ENCODE results near the gene E2F6. TPM values are rescaled to one million over a fixed set of nuclear protein-coding genes. Genes with fewer than 3 reads are reported as not detected.

E2F6 gene
- total and polyA plus RNA-seq, 2 donors from 2014 or later, result 7.8 to 12.7 TPM

DNA sequence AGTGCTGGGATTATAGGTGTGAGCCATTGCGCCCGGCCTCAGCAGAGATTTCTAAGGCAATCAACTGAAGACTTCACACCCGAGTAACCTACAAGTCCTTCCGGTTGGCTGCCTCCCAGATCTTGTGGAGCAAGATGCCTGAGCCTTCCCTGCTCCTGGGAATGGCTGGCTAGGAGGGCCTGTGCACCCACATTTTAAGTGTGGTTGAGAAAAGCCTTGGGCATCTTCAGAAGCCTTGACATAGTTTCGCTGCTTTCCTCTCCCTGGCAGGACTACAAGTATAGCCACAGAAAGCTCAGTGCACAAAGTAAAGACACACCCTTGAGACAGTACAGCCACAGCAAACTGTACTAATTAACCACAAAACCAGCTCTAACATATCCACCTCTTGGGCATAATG lies 35.2 kb downstream of the E2F6 start:
- H3K36me3 ChIP-seq (ENCODE audit: control insufficient read depth in 2 of 3, insufficient read depth in 3 of 3, low read length in 3 of 3), result no peaks in the 10 kb centered on the region
- FAIRE-seq, result no peak
- intact Hi-C loops (cut with DNase I), result no loop called here
- no peaks in the 10 kb centered on the region for H3K27me3 ChIP-seq (ENCODE audit: control insufficient read depth, insufficient read depth, low read length)
- no peak overlapping the region for H3K4me3 ChIP-seq (ENCODE audit: low read length in 3 of 3)
- no peaks in the 10 kb centered on the region for H3K4me1 ChIP-seq (ENCODE audit: control insufficient read depth in 2 of 3, insufficient read depth in 2 of 3, low read depth in 1 of 3, low read length in 3 of 3)
- no peak overlapping the region for H3K9ac ChIP-seq (ENCODE audit: low read length in 3 of 3)
- no peaks in the 10 kb centered on the region for H3K9me3 ChIP-seq (ENCODE audit: control insufficient read depth in 2 of 3, insufficient read depth in 1 of 3, low read length in 3 of 3)
- DNase-seq, result peak in 1 of 5 donors; percentile 18
- H3K27ac ChIP-seq (ENCODE audit: low read depth in 2 of 2, low read length in 2 of 2), result no peak overlapping the region
- TF ChIP-seq CTCF (IDR thresholded peaks at IDR 0.05; ENCODE audit: borderline replicate concordance, extremely low read depth, insufficient read depth), result no peak

GRCh38 chr2:11427224-11427623 lies 38.7 kb downstream of the E2F6 start:
- no peak for TF ChIP-seq CTCF (IDR thresholded peaks at IDR 0.05; ENCODE audit: borderline replicate concordance, extremely low read depth, insufficient read depth)
- no peak overlapping the region for H3K9ac ChIP-seq (ENCODE audit: low read length in 3 of 3)
- no peaks in the 10 kb centered on the region for H3K27me3 ChIP-seq (ENCODE audit: control insufficient read depth, insufficient read depth, low read length)
- H3K9me3 ChIP-seq (ENCODE audit: control insufficient read depth in 2 of 3, insufficient read depth in 1 of 3, low read length in 3 of 3), result no peaks in the 10 kb centered on the region
- no peak for FAIRE-seq
- no peaks in the 10 kb centered on the region for H3K36me3 ChIP-seq (ENCODE audit: control insufficient read depth in 2 of 3, insufficient read depth in 3 of 3, low read length in 3 of 3)
- no peak overlapping the region for H3K27ac ChIP-seq (ENCODE audit: low read depth in 2 of 2, low read length in 2 of 2)
- no peaks in the 10 kb centered on the region for H3K4me1 ChIP-seq (ENCODE audit: control insufficient read depth in 2 of 3, insufficient read depth in 2 of 3, low read depth in 1 of 3, low read length in 3 of 3)
- no peak overlapping the region for H3K4me3 ChIP-seq (ENCODE audit: low read length in 3 of 3)
- intact Hi-C loops (cut with DNase I), result no loop called here
- no peak for DNase-seq

DNA sequence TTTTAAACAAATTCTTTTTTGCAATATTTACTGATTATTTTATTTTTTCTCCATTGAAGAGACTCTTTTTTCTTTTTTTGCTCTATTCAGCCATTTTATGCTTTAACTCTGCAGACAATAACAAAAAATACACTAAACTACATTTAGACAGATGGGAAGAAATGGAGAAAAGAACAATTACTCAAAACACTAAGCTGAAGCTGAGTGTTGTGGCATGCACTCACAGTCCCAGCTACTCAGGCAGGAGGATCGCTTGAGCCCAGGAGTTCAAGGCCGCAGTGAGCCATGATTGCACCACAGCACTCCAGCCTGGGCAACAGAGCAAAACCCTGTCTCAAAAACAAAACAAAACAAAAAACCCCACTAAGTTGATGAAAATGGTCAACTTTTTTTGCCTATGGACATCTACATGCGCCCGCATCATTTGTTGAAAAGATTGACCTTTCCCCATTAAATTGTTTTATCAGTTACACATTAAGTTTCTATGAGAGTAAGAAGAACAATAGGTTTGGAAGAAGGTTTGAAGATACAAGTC lies 43.0 kb downstream of the E2F6 start:
- no peak for FAIRE-seq
- intact Hi-C loops (cut with DNase I), result no loop called here
- H3K9me3 ChIP-seq (ENCODE audit: control insufficient read depth in 2 of 3, insufficient read depth in 1 of 3, low read length in 3 of 3), result peaks cover 0 to 1% (median 0%) of the 10 kb centered on the region in 3 donors
- no peak for DNase-seq
- H3K4me3 ChIP-seq (ENCODE audit: low read length in 3 of 3), result no peak overlapping the region
- H3K36me3 ChIP-seq (ENCODE audit: control insufficient read depth in 2 of 3, insufficient read depth in 3 of 3, low read length in 3 of 3), result no peaks in the 10 kb centered on the region
- no peak for TF ChIP-seq CTCF (IDR thresholded peaks at IDR 0.05; ENCODE audit: borderline replicate concordance, extremely low read depth, insufficient read depth)
- H3K4me1 ChIP-seq (ENCODE audit: control insufficient read depth in 2 of 3, insufficient read depth in 2 of 3, low read depth in 1 of 3, low read length in 3 of 3), result no peaks in the 10 kb centered on the region
- H3K27ac ChIP-seq (ENCODE audit: low read depth in 2 of 2, low read length in 2 of 2), result no peak overlapping the region
- H3K27me3 ChIP-seq (ENCODE audit: control insufficient read depth, insufficient read depth, low read length), result no peaks in the 10 kb centered on the region
- H3K9ac ChIP-seq (ENCODE audit: low read length in 3 of 3), result no peak overlapping the region

DNA sequence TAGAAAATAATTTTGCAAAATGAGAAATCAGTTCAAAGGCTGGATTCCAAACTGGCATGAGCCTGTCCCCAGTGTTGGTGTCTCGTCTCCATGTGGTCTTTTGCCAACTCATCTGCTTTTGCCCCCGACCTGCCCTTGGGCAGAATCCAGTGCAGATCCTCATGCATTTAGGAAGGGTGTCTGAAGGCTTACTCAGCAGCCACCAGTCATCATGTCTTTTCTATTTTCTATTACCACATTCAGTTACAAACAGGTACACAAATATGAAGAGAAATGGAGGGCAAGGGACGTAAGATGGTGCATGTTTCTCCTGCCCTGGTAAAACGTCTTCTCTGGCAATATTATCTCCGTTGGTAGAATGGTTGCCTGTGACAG lies 43.5 kb downstream of the E2F6 start:
- Histone ChIP-seq H3K27ac (ENCODE audit: low read depth in 2 of 2, low read length in 2 of 2) (no peak overlapping the region), H3K27me3 (ENCODE audit: control insufficient read depth, insufficient read depth, low read length) (no peaks in the 10 kb centered on the region), H3K9ac (ENCODE audit: low read length in 3 of 3) (no peak overlapping the region), H3K9me3 (ENCODE audit: control insufficient read depth in 2 of 3, insufficient read depth in 1 of 3, low read length in 3 of 3) (peaks cover 0 to 4% (median 0%) of the 10 kb centered on the region in 3 donors), H3K4me3 (ENCODE audit: low read length in 3 of 3) (no peak overlapping the region), H3K36me3 (ENCODE audit: control insufficient read depth in 2 of 3, insufficient read depth in 3 of 3, low read length in 3 of 3) (no peaks in the 10 kb centered on the region), H3K4me1 (ENCODE audit: control insufficient read depth in 2 of 3, insufficient read depth in 2 of 3, low read depth in 1 of 3, low read length in 3 of 3) (no peaks in the 10 kb centered on the region)
- no peak for DNase-seq
- TF ChIP-seq CTCF (IDR thresholded peaks at IDR 0.05; ENCODE audit: borderline replicate concordance, extremely low read depth, insufficient read depth), result no peak
- FAIRE-seq, result no peak
- intact Hi-C loops (cut with DNase I), result no loop called here
